BJ (cell line): ENCODE measurements around the gene EPHA3. TPM values are rescaled to one million over a fixed set of nuclear protein-coding genes. Genes with fewer than 3 reads are reported as not detected.

Experiments
- CTCF ChIA-PET: fragments of 350-600 bp; formaldehyde crosslinking; extraction: SDS; loops from one replicate; lab custom pipeline; 2021; ENCODE audit warnings: antibody characterized with exemption, inconsistent platforms; lab: Yijun Ruan, JAX
- POLR2A ChIA-PET: fragments of 300-600 bp; sonication (Branson Sonifier 250); formaldehyde crosslinking; extraction: SDS; loops from one replicate; lab custom pipeline; 2021; ENCODE audit warnings: antibody characterized with exemption; lab: Charles Lee
- DNase-seq: peaks from one replicate; pipeline ENCODE4 v3.0.0-alpha.2; 2011; ENCODE audit warnings: low read depth
- H3K27me3 ChIP-seq: 2 replicates; pipeline ENCODE4 v1.6.0; 2011; ENCODE audit warnings: low read length; ENCODE audit not compliant: control insufficient read depth, insufficient read depth
- H3K36me3 ChIP-seq: 2 replicates; pipeline ENCODE4 v1.5.1; 2011; ENCODE audit warnings: low read length; ENCODE audit not compliant: control insufficient read depth, insufficient read depth
- H3K4me3 ChIP-seq: 2 replicates; pipeline ENCODE4 v1.5.1; 2011; ENCODE audit warnings: low read depth, mild to moderate bottlenecking, control low read depth, low read length
- polyA plus RNA-seq: library from polyadenylated mRNA; depleted of rRNA; stranded (reverse); fragments of >200 nt; gene quantifications from 2 replicates; pipeline ENCODE4 v1.2.3, GENCODE V29; 2011
- TF ChIP-seq, protein P1 (sequence below): IDR thresholded peaks from 2 replicates; pipeline ENCODE4 v1.5.1; 2011; ENCODE audit warnings: low read depth, mild to moderate bottlenecking, control low read depth, inconsistent platforms, low read length, moderate library complexity; ENCODE audit not compliant: insufficient read depth

The EPHA3 gene
- polyA plus RNA-seq, 1 experiment = 0.12 TPM

DNA sequence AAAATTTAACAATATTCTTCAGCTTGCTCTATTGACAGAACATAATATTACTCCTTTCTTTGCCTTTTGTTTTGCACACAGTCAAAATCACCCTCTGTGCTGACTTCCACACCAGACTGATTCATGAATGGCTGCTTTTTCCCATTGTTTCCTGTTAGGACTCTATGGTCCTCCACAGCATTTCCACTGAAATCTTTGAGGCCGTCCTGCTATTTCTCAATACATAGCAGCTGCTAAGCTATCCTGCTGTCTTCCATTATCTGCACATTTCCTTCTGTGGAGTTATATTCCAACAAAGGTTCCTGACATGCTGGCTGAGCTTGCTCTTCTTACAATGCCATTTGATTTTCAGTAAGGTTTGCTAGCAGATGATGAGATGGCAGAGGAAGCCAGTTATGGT is 153.3 kb downstream of the EPHA3 start:
- H3K4me3 ChIP-seq = no peak overlapping the region
- no peaks in the 10 kb centered on the region for H3K27me3 ChIP-seq
- ChIA-PET CTCF (interaction anchor here (0.5 kb wide), 1 partner anchor 1147 kb away, joined by 3 read pairs; no protein-coding TSS in a partner anchor), POLR2A (no interaction called here)
- no peaks in the 10 kb centered on the region for H3K36me3 ChIP-seq
- no peak for DNase-seq
- TF ChIP-seq, protein P1, sequence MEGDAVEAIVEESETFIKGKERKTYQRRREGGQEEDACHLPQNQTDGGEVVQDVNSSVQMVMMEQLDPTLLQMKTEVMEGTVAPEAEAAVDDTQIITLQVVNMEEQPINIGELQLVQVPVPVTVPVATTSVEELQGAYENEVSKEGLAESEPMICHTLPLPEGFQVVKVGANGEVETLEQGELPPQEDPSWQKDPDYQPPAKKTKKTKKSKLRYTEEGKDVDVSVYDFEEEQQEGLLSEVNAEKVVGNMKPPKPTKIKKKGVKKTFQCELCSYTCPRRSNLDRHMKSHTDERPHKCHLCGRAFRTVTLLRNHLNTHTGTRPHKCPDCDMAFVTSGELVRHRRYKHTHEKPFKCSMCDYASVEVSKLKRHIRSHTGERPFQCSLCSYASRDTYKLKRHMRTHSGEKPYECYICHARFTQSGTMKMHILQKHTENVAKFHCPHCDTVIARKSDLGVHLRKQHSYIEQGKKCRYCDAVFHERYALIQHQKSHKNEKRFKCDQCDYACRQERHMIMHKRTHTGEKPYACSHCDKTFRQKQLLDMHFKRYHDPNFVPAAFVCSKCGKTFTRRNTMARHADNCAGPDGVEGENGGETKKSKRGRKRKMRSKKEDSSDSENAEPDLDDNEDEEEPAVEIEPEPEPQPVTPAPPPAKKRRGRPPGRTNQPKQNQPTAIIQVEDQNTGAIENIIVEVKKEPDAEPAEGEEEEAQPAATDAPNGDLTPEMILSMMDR = no peak

DNA sequence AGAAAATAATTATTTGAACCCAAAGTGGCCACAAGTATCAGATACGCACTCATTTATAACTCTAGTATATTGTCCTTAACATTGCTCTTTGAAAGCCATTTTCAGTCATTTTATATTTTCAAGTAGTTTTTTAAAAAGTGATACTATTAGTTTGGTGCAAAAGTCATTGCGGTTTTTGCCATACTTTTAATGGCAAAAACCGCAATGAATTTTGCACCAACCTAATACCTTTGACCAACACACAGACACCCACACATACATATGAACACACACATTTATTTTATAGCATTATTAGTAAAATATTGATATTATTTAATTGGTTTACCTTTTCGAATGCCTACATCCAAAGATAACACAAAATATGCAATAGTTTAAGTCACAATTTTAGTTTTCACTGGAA is 154.3 kb downstream of the EPHA3 start:
- no peak for DNase-seq
- Histone ChIP-seq H3K4me3 (no peak overlapping the region), H3K27me3 (no peaks in the 10 kb centered on the region), H3K36me3 (no peaks in the 10 kb centered on the region)
- ChIA-PET POLR2A (no interaction called here), CTCF (no interaction called here)
- TF ChIP-seq, protein P1 = no peak

DNA sequence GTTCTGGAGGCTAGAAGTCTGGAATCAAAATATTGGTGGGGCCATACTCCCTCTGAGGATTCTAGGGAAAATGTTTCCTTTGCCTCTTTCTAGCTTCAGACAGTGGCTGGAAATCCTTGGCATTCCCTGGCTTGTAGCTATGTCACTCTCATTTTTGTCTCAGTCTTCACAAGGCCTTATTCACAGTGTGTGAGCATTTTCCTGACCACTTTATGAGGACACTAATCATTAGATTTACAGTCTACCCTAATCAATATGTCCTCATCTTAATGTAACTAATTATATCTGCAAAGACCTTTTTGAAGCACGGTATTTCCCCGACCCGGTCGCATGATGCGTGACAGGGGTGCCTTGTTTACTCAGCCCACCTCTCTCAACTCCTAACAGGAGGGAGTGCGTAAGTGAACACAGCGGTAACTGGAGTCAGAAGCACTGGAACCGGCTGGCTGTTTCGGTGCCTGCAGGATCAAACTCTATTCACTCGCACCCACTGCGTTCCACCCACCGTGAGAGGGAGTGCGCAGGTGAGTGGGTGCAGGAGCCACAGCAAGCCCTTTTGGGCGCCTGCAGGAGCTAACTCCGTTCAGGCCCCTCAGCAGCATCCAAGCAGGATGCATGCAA is 155.0 kb downstream of the EPHA3 start:
- H3K27me3 ChIP-seq = no peaks in the 10 kb centered on the region
- H3K36me3 ChIP-seq = no peaks in the 10 kb centered on the region
- ChIA-PET POLR2A (no interaction called here), CTCF (no interaction called here)
- H3K4me3 ChIP-seq = no peak overlapping the region
- TF ChIP-seq, protein P1 = no peak
- no peak for DNase-seq

- H3K4me3 ChIP-seq = no peak overlapping the region
- no peaks in the 10 kb centered on the region for H3K27me3 ChIP-seq
- no peak for DNase-seq
- POLR2A ChIA-PET = no interaction called here
- no peaks in the 10 kb centered on the region for H3K36me3 ChIP-seq
- TF ChIP-seq, protein P1 = no peak
- CTCF ChIA-PET = no interaction called here
Measured at GRCh38 chr3:89264037-89264560, 156.7 kb downstream of the EPHA3 start.

GRCh38 chr3:89266074-89266473 is 158.7 kb downstream of the EPHA3 start:
- CTCF ChIA-PET = no interaction called here
- Histone ChIP-seq H3K36me3 (no peaks in the 10 kb centered on the region), H3K4me3 (no peak overlapping the region), H3K27me3 (no peaks in the 10 kb centered on the region)
- POLR2A ChIA-PET = no interaction called here
- TF ChIP-seq, protein P1 = no peak
- DNase-seq = no peak
